GOT3 (cell line): ENCODE results near the gene PPP1R8.

ENCODE experiments used
- DNase-seq: peaks from one replicate; lab custom pipeline; 2025; ENCODE audit warnings: mixed read lengths; lab: John Stamatoyannopoulos, UW

Gene PPP1R8

DNA sequence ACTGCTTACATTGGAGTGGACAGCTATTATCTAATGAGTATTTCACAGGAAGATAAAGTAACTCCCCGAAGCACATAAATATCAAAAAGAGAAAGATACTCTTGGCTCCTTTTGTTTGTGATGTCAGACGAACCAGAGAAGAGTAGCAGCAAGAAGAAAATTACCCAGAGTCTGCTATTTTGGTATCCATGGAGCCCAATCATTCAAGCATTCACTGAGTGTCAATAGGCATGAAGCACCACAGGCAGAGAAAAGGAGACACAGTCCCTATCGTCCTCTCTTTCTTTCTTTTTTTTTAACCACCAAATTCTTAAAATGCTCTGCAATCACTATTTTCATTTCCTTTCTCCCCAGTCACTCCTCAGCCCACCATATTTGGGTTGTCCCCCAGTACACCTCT, 63.9 kb downstream of the PPP1R8 start:
- no peak for DNase-seq
